ENCODE measurements around the gene ANKRD29.

DNA sequence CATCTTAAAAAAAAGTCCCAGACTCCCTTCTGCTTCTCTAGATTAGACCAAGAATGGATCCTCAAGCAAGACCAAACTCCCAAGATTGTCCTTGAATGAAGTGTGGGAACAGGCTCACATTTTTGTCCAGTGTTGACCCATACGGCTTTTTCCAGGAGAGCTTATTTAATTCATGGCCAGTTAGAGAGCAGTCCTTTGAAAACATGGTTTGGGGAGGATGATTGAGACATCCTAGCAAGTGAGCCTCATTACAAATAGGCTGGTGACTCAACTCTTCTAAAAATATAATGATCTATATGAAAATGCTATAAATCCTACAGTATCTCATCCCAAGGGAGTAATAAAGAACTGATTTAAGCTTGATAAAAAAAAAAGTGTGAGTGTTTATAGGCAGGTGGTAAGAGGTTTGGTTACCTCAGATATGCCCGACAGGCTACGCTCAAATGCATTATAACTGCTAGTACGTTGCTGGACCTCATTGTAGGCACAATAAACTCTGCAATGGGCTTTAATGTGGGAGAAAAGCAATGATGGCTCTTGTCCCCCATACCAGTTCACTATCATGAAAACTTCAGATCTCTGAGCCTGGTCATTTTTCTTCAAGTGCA, 17.0 kb downstream of the ANKRD29 start:
- TF ChIP-seq, protein P1, sequence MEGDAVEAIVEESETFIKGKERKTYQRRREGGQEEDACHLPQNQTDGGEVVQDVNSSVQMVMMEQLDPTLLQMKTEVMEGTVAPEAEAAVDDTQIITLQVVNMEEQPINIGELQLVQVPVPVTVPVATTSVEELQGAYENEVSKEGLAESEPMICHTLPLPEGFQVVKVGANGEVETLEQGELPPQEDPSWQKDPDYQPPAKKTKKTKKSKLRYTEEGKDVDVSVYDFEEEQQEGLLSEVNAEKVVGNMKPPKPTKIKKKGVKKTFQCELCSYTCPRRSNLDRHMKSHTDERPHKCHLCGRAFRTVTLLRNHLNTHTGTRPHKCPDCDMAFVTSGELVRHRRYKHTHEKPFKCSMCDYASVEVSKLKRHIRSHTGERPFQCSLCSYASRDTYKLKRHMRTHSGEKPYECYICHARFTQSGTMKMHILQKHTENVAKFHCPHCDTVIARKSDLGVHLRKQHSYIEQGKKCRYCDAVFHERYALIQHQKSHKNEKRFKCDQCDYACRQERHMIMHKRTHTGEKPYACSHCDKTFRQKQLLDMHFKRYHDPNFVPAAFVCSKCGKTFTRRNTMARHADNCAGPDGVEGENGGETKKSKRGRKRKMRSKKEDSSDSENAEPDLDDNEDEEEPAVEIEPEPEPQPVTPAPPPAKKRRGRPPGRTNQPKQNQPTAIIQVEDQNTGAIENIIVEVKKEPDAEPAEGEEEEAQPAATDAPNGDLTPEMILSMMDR (IDR thresholded peaks at IDR 0.05; ENCODE audit: insufficient read depth, low read length), result no peak
- TF ChIP-seq POLR2AphosphoS5 (IDR thresholded peaks at IDR 0.05; ENCODE audit: low read depth) (no peak), GABPA (IDR thresholded peaks at IDR 0.05; ENCODE audit: low read depth) (no peak)

Measured in HL-60 (cell line).